Myocyte (in vitro differentiated cells): ENCODE measurements around the gene PPARA. TPM values are rescaled to one million over a fixed set of nuclear protein-coding genes. Genes with fewer than 3 reads are reported as not detected.

Source experiments
- DNase-seq: peaks from one replicate; pipeline ENCODE4 v3.0.0-alpha.2; 2012; ENCODE audit warnings: low read depth
- total RNA-seq: library from RNA; depleted of rRNA; stranded (reverse); fragments of >200 nt; gene quantifications from 2 replicates; pipeline ENCODE4 v1.2.3, GENCODE V29; 2014

PPARA gene
- total RNA-seq, 1 donor from 2014 or later, result 17.5 TPM

DNA sequence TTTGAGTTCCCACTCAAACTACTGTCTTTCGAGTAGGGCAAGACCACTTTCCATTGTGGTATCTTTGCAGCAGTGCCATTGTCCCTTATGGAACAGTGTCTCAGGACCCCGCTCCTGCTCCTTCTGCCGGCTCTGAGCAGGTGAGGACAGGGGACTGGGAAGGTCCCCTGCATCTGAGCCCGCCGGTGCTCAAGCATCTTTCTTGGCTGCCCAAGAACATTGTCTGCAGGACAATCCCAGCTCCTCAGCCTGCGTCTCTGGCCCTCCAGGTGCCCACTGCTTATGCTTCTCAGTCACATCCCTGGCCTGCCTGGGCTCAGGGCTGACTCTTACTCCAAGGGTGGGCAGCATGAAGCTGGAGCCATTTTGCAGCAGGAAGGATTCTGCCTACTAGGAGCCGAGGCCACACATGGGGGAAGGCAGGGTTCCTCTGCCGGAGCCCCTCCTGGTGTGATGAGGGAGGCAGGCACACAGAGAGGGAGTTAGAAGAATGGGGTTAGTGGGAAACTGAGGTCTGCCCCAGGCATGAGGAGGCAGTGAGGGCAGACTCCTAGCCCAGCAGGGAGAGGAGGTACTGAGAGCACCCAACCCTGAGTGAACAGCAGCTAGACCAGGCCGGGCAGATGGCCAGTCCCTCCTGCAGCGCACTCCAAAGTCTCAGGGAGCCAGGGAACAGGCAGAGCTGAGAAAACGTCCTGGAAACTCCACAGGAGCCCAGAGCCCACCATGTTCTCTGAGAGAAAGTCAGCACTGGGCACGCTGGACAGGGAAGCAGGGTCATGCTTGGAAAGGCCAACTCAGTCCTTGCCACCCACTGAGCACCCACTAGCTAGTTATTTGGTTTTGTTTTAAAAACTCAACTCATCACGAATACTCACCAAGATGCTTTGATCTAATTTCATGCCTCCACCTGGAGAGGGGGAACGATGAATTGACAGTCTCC lies 7.5 kb upstream of the PPARA start:
- no peak for DNase-seq

DNA sequence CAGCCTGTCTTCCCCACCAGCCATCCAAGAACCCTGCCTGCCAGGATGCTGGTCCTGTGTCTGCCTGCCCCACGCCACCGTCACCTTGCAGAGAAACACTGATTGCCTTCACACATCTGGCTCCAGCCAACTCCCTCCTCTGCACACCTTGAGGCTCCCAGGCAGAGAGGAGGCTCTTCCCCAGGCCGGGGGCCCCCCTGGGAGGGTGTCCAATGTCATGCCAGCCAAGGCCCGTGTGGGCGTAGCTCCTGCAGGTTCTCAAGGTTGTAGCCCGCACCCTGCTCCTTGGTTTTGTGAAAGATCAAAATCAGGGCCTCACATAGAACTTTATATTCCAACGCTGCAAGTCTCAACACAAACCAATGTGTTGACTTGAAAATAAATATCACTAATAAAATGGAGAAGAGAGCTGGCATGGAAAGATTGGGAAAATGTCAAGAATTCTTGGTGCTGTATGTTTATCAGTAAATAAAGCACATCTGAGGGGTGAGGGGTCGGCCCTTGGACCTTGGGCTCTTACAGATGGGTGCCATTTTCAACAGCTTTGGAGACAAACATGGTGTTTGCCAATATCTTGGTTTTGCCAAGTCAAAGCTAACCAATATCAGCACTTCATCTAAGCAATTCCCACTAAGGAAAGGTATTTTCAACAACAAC lies 6.7 kb upstream of the PPARA start:
- no peak for DNase-seq

GRCh38 chr22:46145361-46145851 lies 4.9 kb upstream of the PPARA start:
- no peak for DNase-seq

DNA sequence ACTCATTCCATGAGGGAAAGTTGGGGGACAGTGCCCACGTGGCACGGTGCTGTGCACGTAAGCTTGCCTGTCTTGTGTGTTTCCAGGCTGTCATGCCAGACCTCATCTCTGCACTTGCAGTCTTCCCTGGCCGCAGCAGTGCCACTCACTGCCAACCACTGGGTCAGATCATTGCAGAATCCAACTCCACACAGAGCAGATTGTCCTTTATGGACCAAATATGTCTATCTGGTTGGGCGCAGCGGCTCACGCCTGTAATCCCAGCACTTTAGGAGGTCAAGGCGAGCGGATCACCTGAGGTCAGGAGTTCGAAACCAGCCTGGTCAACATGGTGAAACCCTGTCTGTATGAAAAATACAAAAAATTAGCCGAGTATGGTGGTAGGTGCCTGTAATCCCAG lies 4.4 kb upstream of the PPARA start:
- no peak for DNase-seq

DNA sequence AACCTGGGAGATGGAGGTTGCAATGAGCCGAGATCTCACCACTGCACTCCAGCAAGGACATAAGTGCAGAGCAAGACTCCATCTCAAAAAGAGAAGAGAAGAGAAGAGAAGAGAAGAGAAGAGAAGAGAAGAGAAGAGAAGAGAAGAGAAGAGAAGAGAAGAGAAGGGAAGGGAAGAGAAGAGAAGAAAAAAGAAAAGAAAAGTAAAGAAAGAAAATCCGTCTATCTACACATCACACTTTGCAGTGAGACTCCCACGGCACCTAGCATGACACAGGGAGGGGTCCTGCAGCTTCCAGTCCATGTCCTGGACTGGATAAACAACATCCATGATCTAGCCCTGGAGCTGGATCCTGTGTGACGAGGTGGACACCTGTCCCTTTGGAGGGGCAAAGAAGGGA lies 4.0 kb upstream of the PPARA start:
- DNase-seq, result no peak

GRCh38 chr22:46147061-46147460 lies 3.3 kb upstream of the PPARA start:
- DNase-seq, result no peak

DNA sequence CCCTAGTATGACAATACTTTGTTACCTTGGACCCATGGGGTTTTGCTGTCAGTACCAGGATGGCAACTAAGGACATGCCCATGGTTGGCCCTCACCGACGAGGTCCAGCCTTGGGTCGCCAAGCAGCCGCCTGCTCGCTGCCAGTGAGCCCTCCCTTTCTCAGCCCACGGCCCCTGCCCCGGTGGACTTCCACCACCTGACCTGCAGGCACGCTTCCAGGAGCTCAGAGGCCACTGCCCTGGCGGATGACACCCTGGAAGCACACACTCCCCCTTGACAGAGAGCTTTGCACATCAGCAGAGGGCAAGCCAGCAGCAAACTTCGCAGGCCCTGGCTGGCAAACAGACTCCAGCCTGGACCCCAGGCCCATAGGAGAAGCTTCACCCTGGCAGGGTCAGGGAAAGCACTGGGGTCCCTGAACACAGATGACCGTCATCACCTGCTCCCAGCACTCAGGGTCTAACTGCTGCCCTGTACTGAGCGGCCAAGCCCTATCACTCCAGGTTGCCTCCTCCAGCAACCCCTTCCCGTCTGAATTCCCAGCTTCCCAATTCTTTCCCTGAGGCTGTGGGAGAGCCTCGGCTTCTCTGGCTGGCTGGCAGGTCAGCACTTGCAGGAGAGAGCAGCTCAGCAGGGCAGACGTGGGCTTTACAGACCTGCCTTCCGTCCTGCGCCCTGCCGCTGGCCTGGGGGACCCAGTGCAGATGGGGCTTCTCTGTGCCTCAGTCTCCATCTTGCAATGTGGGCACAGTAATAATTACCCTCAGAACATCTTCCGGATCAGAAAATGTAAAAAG lies 2.7 kb upstream of the PPARA start:
- no peak for DNase-seq

GRCh38 chr22:46148336-46148735 lies 2.0 kb upstream of the PPARA start:
- no peak for DNase-seq

DNA sequence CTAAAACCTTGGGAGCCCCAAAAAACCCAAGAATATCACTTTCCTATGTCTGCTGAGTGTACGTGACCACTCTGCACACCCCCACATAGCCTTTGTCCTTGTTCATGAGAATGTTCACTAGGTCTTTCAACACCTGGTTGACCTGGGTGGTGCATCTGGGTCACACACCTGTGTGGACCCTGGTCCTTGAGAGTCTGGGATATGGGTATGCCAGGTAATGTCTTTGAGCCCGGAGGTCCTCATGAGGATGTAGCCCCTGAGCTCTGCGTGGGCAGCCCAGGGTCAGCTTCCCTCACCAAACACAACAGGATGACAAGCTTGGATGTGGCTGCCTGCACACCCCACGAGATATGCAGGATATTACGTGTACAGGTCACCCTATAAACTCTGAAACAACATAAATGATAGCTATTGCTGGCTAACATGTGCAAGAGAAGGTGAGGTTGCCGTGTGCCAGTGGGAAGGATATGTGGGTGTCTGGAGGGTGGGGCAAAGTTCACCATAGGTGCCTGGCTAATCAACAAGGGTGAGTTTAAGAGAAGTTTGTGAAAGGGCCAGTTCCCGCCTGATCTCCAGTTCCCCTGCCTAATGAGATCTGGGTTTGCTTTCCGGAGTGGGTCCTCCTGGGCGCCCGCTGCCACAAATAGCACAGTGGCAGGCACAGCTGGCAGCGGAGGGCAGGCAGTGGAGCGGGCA lies 1.4 kb upstream of the PPARA start:
- DNase-seq, result no peak

- peak; percentile 57 for DNase-seq
Observed at GRCh38 chr22:46149512-46150033, 753 bp upstream of the PPARA start.

DNA sequence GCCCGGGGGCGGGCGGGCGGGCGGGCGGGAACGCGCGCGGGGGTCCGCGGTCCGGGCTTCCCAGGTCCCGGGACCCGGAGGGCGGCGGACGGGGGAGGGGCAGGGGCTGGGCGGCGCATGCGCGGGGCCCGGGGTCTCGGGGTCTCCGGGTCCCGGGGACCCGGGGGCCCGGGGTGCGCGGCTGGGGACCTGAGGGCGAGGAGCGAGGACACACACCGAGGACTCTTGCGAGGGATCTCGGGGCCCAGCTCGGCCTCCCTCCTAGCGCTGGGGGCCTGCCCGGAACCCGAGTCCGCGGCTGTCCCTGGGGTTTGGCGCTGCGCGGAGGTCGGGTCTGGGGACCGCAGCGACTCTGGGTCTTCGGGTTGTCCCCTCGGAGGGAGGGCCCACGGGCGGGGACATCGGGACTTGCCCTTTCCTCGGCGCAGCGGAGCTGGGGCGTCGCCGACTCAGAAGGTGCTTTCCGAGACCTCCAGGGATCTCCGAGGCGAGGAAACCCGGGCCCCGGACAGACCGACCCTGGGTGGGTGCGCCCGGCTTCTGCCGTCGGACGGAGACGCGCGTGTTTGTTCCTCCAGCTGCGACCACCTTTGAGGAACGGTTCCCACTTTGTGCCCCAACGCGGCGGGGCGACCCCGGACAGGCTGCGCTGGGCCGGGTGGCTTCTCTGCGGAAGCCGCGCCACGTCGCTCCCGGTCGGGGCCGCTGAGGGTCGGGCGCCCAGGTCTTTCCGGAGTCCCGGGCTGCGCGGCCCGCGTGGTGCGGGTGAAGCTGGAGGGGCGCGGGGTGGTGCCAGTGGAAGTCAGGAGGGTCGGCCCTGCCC lies 540 bp downstream of the PPARA start:
- peak; percentile 32 for DNase-seq

GRCh38 chr22:46153930-46154329 lies 3.6 kb downstream of the PPARA start:
- no peak for DNase-seq

GRCh38 chr22:46156031-46156430 lies 5.7 kb downstream of the PPARA start:
- no peak for DNase-seq

- no peak for DNase-seq
Observed at GRCh38 chr22:46158283-46158682, 8.0 kb downstream of the PPARA start.

DNA sequence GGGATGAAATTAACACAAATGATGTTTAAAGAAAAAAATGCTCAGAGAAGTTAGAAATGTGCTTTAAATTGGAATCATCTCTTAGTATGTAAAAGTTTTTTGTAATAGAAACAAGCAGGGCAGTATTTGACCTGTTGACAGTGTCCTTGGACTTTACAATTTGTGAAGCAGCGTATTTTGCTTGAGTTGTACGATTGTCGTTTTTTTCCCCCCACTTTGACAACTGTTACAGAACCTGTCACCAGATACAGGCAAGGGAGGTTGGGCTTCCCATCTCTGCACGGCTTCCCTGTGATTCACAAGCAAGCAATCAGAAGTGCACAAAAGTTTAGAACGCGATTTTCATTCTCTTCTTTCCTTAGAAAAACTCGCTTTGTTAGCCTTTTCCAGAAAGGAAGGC lies 8.9 kb downstream of the PPARA start:
- DNase-seq, result no peak

GRCh38 chr22:46159777-46160176 lies 9.5 kb downstream of the PPARA start:
- peak; percentile 47 for DNase-seq

GRCh38 chr22:46162285-46162684 lies 12.0 kb downstream of the PPARA start:
- no peak for DNase-seq

DNA sequence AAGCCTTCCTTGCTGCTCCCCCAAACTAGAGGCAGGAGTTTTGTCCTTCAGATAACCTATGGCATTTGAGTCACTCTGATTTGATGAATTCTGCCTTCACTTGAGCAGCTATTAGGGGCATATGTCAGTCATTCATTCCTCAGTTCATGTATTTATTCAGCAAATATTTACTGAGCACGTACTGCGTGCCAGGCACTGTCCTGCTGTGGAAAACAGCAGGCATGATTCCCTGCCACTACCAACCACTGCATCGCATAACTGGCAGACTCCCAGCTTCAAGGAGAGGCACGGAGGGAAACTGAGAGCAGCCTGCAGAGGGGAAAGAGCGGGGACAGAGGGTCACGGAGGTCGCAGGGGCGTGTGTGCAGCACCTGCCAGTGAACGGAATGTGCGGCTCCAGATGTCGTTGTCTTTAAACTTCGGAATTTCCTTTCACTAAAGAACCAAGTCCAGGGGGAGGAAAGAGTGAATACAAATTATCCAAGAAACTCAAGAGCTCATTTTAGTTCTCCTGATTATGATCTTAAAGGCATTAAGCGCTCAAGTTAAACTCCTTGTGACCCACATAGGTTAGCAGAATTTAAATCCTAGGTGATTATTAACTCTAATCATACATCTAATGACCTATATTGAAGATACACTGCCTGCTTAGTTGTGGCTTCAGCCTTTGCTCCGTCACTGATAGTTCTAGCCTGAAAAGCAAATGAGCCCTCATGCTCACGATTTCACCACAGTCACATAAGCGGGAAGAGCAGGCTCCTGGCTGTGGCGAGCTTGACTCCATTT lies 12.6 kb downstream of the PPARA start:
- DNase-seq, result no peak

GRCh38 chr22:46163557-46163888 lies 13.2 kb downstream of the PPARA start:
- DNase-seq, result no peak
